Fibroblast of skin of left quadriceps (primary cell): ENCODE results near the gene CDC14A.

ENCODE experiments used
- DNase-seq, 2 experiments: peaks; one replicate each; pipeline ENCODE4 v3.0.0-alpha.2; 2013; ENCODE audit warnings: low read depth in 2 of 2

The CDC14A gene

DNA sequence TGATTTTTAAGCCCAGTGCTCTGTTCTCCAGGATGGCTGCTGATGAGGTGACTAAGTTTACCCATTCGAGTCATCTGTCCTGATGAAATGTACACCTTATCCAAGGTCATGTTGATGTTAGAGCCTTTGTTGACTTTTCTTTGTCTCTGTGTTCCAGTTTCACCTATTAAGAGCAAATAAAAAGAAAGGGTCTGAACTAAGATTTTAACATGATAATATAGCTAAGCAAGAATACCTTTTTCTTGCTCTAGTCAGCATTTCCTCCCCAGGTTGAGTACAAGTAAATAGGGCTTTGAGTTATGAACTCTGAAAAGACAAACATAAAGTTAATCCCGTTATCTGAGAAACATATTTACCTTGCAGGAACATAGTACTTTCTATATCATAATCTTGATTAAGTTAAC lies 133.6 kb downstream of the CDC14A start:
- DNase-seq = no peak

DNA sequence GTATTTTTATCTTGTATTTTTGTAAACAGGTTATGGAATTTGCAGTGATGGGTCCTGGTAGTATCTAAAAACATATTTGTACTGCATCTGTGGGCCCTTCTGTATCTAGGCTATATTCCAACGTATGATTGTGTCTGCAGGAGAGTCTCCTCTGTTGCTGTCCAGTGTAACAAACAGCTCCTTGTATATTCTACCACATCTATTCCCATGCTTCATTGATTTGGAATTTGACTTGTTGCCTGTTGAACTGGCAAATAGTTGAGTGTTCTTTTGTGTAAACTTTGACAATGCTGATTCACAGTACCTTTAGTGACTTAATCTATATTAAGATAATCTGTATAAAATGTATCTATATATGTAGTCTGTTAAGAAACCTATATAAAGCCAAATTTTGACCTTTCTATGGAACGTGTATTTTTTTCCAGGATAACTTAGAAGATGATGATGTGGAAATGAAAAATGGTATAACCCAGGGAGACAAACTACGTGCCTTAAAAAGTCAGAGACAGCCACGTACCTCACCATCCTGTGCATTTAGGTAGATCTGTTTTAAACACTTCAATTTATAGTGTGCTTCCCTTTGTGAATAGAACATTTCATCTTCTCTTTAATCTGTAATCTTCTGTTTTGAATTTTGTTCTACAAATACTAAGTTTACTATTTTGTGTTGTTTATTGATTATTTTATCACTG lies 142.2 kb downstream of the CDC14A start:
- no peak for DNase-seq

DNA sequence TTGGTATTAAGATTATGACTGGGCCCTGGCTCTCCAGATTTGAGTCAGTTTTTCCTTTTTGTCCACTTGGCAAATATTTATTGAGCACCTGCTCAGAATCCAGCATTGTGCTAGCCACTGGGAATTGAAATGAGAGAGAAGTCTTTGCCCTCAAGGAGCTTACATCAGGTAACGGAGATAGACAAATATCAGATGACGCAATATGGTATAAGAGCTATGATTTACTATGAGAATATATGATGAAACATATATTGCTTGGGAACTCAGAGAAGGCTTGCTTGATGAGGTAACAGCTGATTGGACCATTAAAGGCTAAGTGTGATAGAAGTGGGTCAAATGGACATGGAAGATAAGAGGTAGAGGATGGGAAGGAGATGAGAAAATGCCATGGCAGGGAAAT lies 144.6 kb downstream of the CDC14A start:
- DNase-seq = no peak

DNA sequence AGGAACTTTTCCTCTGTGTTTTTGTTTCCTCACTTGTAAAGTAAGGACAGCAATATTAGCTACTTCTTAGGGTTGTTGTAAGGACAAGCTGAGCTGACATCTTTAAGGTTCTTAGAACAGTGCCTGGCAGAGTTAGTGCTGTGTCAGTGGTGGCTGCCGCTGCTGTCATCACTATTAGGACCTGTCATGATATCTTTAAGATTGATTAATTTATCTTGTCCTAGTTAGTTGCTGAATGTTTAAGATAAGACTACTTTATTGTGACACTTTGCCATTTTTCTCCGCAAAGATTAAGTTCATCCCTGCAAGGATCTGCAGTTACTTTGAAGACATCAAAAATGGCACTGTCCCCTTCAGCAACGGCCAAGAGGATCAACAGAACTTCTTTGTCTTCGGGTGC lies 145.5 kb downstream of the CDC14A start:
- DNase-seq = no peak

DNA sequence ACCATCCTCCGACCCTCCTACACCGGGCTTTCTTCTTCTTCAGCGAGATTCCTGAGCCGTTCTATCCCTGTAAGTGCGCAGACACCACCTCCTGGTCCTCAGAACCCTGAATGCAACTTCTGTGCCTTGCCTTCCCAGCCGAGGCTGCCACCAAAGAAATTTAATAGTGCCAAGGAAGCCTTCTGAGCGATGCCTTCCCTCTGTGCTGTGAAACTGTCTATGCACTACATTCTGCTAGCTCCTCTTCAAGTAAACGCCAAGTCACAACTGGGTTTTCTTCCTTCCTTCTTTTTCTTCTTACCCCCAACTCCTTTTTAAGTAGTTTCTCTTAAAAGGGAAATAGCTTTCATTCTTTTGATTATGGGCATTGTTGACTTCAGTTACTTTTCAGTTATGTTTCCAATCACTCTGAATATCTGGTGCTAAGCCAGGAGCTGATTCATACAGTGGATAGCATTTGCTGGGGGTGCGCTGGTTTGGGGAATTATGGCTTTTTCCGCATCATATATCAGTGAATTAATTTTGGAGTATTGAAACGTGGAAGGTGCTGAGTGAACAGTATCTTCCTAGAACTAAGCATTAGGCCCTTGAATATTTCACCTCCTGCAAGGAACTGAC lies 147.0 kb downstream of the CDC14A start:
- peak; percentile 57 for DNase-seq

DNA sequence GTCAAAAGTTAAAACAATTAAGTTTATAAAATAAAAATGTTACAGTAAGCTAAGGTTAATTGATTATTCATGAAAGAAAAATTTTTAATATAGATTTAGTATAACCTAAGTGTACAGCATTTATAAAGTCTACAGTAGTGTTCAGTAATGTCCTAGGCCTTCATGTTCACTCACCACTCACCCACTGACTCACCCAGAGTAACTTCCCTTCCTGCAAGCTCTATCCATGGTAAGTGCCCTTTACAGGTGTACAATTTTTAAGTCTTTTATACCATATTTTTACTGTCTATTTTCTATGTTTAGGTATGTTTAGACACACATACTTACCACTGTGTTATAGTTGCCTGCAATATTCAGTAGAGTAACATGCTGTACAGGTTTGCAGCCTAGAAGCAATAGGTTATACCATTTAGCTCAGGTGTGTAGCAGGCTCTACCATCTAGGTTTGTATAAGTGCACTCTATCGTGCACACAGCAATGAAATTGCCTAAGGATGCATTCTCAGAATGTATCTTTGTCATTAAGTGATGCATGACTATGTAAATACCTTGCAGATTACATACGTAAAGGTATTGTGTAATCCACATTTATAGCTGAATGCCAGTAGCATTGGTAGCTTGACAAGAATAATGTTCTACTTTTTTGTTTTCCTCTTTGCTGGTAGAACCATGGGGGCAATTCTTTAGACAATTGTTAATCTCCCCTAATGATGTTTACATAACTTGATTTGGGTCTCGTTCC lies 149.9 kb downstream of the CDC14A start:
- peak; percentile 20 for DNase-seq

DNA sequence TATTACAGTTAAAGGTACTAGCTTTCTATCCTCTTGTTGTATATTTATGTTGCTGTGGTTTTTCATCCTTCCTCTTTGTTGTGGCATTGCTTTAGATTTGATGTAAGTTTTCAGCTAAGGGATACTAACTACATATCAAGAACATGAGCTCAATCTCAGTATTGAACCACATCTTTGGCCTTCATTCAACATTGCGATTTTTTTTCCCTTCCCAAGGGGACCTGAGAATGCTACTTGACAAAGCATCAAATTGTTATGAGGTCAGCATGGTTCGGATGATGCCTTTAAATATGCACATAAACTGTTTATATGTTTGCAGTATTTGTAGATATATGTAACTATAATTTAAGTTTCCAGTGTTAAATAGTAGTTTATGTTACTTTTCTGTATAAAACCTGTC lies 153.9 kb downstream of the CDC14A start:
- peak; percentile 58 to 62 for DNase-seq

DNA sequence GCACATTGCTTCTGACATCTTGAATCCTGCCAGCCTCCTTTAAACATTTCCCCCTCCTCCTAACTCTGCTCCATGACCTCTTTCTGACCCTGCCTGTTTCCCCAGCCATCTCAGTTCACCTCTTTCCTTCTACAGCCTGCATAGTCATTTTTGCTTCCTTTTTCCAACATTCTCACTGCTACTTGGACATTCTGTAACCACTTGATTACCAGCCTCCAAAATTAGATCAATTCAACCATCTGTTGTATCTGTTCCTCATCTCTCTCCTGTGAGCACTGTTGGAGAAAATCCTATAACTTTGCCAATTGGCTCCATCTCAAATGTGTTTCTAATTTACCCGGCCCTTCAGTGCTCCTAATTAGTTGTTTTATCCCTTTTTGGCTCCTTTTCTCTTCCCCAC lies 158.1 kb downstream of the CDC14A start:
- no peak for DNase-seq

DNA sequence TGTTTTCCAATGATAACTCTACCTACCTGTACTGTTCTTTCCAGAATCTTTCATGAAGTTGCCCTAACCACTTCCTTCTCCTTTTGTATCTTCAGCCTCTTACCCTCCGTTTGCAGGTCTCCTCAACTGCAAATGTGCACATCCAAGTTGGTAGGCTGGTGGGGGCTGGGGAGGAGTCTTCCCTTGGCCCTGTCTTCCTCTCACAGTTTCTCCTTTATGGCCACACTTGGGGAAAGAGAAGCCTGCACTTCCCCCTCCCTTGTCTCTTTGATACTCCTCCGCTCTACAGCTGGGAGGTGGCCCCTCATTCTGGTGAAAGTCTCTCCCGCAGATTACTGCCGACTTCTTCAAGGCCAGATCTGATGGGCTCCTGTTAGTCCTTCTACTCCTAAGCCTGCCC lies 158.8 kb downstream of the CDC14A start:
- no peak for DNase-seq

DNA sequence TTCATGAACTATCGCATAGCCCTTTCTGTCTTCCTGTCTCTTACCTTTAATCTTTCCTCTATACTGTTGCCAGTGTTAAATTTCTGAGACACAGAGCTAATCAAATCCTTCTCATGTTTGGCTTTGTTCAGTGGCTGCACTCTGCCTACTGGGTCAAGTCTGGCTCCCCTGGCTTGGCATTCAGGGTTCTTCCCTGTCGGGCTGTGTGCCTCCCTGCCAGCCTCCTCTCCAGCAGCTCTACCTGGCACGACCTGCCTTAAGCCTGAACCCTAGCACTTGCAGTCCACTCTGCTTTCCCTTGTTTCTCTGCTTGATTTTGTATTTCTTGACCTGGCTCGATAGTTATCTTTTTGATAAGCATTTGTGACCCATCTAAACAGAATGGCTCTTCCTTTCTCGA lies 159.5 kb downstream of the CDC14A start:
- no peak for DNase-seq

DNA sequence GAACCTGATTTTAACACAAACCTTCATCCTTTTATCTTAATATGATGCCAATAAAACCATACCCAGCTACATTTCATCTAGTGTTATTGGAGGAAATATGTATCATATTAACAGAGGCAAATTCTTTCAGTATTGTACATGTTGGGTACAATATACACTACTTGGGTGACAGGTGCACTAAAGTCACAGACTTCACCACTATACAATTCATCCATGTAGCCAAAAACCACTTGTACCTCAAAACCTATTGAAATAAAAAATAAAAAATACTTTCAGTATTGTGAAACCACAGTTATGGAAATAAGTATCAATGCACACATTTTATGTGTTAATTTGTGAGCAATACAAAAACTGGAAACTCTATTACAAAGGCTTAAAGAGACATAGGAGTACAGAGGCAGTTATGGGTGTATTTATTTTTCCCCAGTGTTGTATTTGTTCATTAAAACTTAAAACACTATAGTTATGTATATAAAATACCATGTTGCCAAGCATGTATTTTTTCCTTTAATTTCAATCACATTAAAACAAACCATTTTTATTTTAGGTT lies 160.6 kb downstream of the CDC14A start:
- no peak for DNase-seq

DNA sequence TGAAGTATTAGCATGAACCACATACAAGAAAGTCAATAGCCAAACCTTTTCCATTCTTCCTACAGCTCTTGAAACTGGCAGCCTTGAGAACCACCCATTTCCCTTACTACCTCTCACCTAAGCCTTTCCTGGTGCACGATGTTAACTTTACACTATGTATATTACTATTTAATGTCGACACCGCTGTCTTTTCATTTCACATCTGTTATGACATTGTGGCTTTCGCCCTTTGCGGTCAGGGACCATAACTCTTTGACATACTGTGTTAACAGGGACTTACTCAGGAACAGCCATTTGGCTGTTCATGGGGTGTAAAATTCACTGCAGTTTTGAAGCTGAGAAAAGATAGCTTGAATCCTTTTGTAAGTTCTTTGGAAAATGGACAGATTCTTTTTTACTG lies 164.6 kb downstream of the CDC14A start:
- no peak for DNase-seq

DNA sequence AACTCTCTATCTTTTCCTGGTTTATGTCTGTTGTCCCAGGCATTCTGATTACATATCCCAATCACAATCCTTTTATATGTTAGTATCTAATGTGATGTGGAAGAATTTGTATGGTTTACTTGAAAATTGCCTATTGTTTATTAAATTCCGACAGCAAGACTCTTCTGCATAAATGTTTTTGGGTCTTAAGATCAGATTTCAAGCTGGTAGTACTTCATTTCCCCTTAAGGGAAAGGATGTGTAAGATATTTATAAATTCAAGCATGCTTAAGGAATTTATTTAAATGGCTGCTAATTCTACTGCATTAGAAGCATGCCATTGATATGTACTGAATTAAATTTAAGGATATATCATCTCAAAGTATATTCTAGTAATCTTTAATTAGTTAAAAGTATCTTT lies 165.2 kb downstream of the CDC14A start:
- DNase-seq = no peak

DNA sequence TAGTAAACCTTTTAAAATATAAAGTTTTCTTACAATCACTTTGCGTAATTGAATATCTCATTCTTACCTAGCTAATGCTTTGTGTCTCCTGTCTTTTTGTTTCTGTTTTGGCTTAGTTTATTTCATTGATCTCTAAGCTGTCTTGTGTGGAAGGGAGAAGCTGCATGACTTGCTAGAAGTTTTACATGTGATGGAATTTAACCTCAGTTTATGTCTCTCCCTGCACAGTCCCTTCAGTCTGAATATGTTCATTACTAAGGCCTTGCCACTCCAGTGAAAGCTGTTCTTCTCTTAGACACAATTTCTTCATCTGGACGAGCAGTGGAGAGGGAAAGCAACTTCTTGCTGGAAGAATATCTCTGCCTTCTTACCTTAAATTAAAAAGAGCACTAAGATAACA lies 165.7 kb downstream of the CDC14A start:
- no peak for DNase-seq

DNA sequence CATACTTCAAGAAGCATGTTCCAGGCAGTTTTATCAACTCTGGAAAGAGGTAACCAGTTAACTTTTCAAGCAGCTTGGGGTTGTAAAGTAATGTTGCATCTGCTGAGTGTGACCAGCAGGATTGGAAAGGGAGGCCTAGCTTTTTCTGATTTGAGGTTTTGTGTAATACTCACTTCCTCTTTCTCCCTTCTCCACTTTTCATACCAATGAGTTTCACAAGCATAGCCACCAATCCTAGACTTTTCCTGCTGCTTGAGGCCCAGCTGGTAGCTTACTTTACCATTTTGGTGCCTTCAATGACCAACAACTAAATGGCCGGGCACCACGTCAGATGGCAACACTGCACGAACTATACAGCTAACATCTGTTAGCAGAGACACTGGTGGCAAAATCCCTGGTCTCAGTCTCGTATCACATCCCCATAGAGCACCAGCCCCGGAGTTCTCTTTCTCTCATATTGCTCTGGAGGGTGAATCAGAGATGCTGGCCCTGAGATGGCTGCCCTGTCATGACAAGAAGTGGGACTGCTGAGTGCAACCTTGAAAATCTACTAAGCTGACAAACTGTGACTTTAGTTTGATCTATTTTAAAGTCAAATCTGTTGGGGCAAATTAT lies 170.8 kb downstream of the CDC14A start:
- DNase-seq = no peak

DNA sequence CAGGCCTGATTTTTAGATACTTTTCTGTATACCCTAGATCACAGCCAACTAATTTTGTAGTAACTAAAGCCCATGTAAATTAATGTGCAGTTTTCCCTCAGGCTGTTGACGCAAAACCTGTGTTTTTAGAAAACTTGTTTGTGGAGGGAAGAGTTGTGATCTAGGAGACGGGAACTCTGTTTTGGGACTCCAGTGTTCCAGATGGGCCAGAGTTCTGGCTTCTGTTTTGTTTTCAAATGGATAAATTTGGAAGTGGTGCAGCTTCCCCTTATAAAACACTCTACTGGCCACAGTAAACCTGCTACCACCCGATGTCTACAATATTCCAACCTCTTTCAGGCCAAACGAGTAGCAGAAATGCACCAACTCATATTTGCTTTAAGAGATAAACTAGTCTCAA lies 172.0 kb downstream of the CDC14A start:
- no peak for DNase-seq

DNA sequence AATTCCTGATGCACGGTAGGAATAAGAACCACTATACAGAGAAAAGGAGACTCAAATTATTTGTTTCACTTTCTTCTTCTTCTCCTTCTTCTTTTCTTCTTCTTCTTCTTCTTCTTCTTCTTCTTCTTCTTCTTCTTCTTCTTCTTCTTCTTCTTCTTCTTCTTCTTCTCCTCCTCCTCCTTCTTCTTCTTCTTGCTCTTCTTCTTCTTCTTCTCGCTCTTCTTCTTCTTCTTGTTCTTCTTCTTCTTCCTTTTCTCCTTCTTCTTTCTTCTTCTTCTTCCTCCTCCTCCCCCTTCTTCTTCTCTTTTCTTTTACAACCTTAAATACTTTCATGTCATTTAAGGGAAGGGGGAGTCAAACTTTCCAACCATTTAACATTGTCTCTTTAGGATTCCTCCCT lies 174.6 kb downstream of the CDC14A start:
- DNase-seq = no peak

DNA sequence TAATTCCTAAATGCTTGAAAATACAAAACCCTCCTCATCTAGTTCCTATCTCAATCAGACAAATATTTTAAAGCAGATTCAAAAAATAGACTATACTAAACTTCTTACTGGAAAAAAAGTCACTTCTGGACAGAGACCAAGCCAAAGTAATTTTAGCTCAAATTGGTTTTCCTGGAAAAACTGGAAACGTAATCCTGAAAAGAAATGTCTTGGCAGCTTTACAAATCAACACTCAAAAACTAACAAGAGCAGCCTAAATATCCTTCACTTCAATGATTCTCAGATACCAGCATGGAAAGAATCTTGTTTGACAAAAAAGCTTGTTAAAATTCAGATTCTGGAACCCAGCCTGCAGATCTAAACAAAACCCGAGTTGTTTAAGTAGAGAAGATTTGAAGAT lies 176.6 kb downstream of the CDC14A start:
- DNase-seq = peak; percentile 65 to 67

DNA sequence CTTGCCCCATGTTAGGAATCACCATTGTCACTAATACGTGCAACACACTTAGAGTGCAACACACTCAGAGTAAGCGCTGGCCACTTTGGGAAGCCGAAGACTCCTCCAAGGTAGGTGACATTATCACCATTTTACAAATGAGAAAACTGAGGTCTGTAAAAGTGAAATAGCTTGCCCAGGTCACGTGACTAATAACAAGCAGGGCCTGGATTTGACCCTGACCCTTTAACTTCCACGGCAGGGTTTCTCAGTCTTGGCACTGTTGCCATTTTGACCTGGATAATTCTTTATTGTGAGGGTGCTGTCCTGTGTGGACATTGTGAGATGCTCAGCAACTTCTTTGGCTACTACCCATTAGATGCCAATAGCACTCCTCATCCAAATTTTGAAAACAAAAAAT lies 177.8 kb downstream of the CDC14A start:
- no peak for DNase-seq

DNA sequence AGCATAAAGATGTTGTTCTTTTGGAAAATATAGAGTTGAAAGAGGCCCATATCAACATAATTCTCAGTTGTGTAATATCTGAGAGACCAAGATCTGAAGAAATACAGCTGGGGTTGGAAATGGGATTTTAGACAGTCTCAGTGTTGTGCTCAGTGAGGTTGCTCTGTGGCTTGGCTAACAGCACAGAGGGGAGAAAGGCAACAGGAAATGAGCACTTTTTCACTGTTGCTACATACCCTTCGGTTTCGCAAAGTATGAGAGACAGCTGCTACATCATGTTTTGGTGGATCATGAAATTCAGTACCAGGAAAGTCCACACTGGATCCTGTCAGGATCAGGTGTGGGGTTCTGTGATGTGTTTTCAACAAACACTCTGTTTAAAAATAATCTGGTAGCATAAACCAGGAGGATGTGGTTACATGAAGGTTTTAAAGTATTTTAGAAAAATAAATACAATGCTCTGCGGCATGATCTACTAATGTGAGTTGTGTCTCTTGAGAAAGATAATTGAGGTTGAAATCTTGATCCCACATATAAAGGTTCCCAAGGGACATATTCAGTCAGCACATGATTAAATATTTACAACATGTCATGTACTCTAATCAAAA lies 178.7 kb downstream of the CDC14A start:
- DNase-seq = peak; percentile 69 to 71

DNA sequence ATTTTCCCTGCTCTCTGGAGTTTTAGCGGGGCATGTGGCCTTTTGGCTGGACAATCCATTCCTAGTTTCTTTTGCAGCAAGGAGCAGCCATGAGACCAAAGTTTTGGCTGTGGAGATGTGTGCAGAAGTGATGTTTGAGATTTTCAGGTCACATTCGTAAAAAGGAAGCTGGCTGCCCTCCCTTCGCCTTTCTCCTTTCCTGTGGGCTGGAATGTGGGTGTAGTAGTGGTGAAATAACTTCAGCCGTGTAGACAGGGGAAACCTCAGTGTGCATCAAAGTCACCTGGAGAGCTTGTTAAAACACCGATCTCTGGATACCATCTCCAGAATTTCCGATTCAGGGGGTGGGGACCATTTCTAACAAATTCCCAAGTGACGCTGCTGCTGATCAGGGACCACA lies 180.3 kb downstream of the CDC14A start:
- DNase-seq = no peak

DNA sequence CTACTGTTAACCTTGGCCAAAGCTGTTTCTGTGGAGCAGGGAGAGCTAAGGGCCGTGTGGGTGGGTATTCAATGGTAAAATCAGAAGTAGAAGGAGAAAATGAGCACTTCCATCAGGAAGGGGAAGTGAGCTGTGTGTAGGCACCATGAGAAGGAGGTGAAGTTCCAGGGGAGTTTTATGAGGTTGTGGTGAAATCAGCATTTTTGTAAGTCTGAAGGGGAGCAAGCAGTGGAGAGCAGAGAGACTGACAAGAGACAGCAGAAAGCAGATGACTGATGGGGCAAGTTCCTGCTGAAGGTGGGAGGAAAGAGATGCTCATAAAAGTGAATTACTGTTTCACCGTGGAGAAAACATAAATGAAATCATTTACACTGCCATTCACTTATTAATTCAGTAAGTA lies 183.0 kb downstream of the CDC14A start:
- no peak for DNase-seq
